HG03460 (cell line): ENCODE data around the gene WEE1.
"Not testable (repeated sequence)": the region's sequence is repeated elsewhere in the genome, so short reads cannot be mapped to it uniquely, and the experiment has no call there.

ENCODE experiments used
- ATAC-seq: cut with Tn5 transposase; IDR thresholded peaks from one replicate; pipeline ENCODE4 v1.9.1; 2021; ENCODE audit not compliant: unreplicated experiment

Gene WEE1

GRCh38 chr11:9573052-9573774, at the start of gene WEE1:
Gene WEE1 (plus strand): TSS chr11:9573670. CDS start chr11:9573934, 264 bp downstream.
- peak; percentile 84 for ATAC-seq

- no peak for ATAC-seq
Observed at GRCh38 chr11:9524001-9524400, 49.5 kb upstream of the WEE1 start.

- no peak for ATAC-seq
Observed at GRCh38 chr11:9525116-9525515, 48.4 kb upstream of the WEE1 start.

GRCh38 chr11:9527481-9528135, 45.9 kb upstream of the WEE1 start:
- no peak for ATAC-seq

- no peak for ATAC-seq
Observed at GRCh38 chr11:9528136-9528501, 45.4 kb upstream of the WEE1 start.

DNA sequence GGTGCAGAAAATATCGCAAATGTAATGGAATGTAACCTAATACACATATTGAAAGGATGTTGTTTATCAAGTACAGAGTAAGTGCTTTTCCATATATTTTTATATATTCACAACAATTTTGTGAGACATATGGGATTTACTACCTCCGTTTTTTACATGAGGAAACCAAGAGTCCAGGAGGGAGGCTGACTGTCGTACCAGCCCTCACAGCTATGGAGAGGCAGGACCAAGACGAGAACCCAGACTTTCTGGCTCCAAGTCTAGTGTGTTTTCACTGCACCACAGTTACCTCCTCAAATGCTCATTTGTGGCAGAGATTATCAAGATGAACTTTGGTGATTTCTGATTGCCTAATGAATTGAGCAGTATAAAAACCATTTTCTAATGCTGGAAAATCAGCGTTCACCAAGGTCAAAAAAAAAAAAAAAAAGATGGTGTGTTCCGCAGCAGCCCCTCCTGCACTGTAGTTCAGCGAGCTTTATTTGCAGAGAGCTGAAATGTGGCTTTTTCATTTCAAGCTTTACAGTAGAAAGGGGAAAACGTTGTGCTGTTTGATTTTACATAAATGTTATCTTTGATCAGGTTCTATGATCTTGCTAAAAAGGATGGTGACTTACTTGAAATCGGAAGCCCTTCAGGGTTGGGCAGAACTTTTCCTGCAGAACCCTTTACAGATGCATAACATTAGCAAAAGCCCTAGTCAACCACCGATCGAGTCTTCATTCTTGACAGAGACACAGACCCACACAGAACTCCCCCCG, 44.7 kb upstream of the WEE1 start:
- no peak for ATAC-seq

- ATAC-seq, result no peak
Observed at GRCh38 chr11:9529334-9529650, 44.2 kb upstream of the WEE1 start.

DNA sequence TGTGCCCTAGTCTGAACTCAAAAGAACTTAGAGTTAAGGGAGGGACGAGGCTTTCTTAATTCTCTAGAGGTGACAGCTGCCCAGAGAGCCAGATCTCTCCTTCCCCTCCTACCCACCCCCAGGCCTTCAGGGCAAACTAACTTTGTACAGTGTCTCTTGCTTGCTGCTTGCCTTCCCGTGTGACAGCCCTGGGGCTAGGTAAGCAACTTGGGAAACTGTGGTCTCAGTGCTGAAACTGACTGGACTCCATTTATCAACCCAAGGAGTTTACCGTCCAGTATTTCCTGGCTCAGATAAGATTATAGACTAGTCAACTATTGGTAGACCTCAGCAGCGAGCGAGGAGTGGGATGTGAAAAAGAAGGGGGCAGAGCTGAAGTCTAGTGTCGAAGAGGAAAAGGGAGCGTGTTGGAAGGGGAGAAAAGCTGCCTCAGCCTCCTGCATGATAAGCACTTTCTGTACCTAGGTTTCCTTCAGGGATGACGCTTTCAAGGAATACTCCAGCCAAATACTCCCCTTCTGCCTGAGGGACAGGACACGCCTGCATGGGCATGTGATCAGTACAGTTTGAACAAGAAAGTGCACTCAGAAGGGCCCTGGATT, 43.3 kb upstream of the WEE1 start:
- ATAC-seq, result no peak

DNA sequence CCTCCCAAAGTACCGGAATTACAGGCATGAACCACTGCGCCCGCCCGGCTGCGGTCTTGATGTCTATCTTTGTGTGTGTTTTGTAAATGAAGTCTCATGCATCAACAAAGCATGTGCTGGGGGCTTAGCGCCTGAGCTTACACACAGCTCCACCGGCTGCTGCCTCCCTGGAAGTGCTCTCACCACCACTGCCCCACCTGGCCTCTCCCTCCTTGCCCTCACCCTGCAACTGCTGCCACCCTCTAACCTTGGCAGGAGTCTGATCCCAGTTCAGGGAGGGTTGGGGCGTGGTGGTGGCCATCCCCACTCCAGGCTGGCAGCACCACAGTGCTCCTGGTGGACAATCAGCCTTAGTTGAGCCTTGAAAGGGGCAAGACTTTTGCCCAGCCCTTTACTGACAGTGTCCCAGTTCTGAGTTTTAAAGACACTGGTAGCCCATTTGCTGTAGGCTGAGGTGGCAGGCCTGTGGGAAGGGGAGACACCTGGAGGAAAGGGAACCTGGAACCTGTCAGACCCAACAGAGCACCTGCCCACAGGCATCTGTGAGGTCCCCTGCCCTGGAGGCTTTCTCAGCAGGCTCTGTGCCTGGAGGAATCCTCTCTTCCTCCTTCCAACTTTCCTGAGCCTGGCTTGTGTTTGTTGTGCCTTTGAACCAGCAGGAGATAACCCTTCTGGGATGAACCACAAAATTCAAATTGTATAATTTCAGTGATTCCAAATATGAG, 42.4 kb upstream of the WEE1 start:
- no peak for ATAC-seq

DNA sequence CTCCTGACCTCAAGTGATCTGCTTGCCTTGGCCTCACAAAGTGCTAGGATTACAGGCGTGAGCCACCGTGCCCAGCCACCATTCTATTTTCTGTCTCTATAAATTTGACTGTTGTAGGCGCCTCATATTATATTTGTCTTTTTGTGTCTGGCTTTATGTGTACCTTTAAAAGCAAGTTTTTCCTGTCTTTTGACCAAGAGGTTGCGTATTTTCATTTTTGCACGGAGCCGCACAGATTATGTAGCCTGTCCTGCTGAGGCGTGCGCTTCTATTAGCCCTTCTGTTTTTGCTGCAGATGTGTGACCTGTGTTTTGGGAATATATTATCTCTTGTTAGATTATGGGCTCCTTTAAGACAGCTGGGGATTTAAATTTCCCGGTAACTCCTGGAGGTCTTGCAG, 40.4 kb upstream of the WEE1 start:
- no peak for ATAC-seq

GRCh38 chr11:9533736-9534473, 39.6 kb upstream of the WEE1 start:
- no peak for ATAC-seq

- no peak for ATAC-seq
Observed at GRCh38 chr11:9535189-9535781, 38.2 kb upstream of the WEE1 start.

DNA sequence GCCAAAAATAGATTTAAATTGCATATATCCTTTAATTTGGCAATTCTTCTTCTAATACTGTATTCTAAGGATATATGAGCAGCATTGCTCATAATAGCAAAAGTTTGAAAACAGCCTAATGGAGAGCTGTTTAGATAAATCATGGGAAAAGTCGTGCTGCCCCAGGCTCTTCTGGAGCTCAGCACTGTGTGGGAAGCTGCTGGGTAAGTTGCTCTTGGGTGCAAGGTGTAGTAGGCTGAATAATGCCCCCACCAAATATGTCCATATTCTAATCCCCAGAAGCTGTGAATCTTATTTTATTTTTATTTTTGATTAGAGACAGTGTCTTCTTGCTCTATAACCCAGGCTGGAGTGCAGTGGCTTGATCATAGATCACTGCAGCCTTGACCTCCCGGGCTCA, 34.9 kb upstream of the WEE1 start:
- no peak for ATAC-seq

DNA sequence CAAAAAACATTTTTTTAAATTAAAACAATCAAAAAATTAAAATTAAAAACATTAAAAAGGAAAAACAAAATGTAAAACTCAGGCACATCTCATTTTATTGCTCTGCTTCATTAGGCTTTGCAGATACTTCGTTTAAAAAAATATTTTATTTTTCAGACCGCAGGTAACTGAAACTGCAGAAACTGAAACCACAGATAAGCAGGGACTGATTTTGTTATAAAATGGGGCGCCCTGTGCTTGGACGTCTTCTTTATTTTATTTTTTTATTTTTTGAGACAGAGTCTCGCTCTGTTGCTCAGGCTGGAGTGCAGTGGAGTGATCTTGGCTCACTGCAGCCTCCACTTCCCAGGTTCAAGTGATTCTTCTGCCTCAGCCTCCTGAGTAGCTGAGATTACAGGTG, 24.3 kb upstream of the WEE1 start:
- ATAC-seq, result not testable (repeated sequence)

DNA sequence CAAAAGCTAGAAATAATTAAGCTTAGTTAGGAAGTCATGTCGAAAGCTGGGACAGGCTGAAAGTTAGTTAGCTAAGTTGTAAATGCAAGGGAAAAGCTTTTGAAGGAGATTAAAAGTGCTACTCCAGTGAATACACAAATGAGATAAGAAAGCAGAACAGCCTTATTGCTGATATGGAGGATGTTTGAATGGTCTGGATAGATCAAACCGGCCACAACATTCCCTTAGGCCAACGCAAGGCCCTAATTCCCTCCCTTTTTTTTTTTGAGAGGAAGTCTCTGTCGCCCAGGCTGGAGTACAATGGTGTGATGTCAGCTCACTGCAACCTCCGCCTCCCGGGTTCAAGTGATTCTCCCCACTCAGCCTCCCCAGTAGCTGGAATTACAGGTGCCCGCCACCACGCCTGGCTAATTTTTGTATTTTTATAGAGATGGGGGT, 23.3 kb upstream of the WEE1 start:
- ATAC-seq, result no peak

- ATAC-seq, result no peak
Observed at GRCh38 chr11:9561279-9561982, 12.0 kb upstream of the WEE1 start.

GRCh38 chr11:9562716-9563115, 10.8 kb upstream of the WEE1 start:
- ATAC-seq, result no peak

DNA sequence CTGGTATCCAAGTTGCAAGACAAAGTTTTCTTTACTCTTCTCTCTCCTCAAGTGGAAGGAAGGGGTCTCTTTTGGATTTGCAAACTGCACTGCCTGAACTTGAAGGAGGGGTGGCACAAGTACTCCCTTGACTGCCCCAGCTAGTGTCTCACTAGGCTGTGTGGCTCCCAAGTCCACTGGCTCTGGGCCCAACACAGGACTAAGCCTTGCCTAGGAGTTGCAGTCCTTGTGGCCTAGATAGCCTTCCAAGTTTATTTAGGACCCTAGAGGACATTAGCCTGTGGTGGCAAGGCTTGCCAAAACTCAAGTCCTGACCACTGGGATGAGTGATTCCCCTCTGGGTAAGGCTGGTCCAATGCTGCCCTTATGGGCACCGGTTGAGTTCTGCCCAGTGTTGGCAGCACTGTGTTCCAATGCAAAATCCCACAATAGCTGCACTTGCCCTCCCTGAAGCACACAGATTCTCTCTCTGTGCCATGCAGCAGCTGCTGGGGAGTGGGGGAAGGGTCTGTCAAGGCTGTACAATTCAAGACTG, 10.2 kb upstream of the WEE1 start:
- no peak for ATAC-seq
